Body of pancreas (tissue), 4 donors: ENCODE measurements around the gene RABL3. TPM values are rescaled to one million over a fixed set of nuclear protein-coding genes. Genes with fewer than 3 reads are reported as not detected.
"Not testable (repeated sequence)": the region's sequence is repeated elsewhere in the genome, so short reads cannot be mapped to it uniquely, and the experiment has no call there.

Experiments
- ATAC-seq: fragments of 150-250 bp; one replicate; pipeline ENCODE4 v1.9.1; 2016
- DNase-seq, 4 donors: peaks; one replicate each; pipeline ENCODE4 v3.0.0-alpha.2; 2019
- H3K27ac ChIP-seq, 4 donors: fragments of 200-600 bp; sonication (generic); 1 replicate in 3 of 4; 2 replicates in 1 of 4; pipeline versions ENCODE4 v1.5.1 to v1.6.1; 2016 to 2019; ENCODE audit warnings: mild to moderate bottlenecking in 1 of 4, mixed read lengths in 1 of 4, moderate library complexity in 1 of 4
- H3K27me3 ChIP-seq, 2 donors: fragments of 200-600 bp; sonication (generic); one replicate each; pipeline ENCODE4 v1.6.0; 2016; ENCODE audit warnings: mild to moderate bottlenecking in 1 of 2
- H3K36me3 ChIP-seq, 2 donors: fragments of 200-600 bp; sonication (generic); replicated peaks in 1 of 2; 2 replicates each; pipeline ENCODE4 v1.5.1; 2016; ENCODE audit warnings: low read depth in 2 of 2; ENCODE audit not compliant: insufficient read depth in 1 of 2
- H3K4me1 ChIP-seq: fragments of 200-600 bp; sonication (generic); one replicate; pipeline ENCODE4 v1.6.0; 2016
- H3K4me3 ChIP-seq, 2 donors: fragments of 200-600 bp; sonication (generic); 1 replicate in 1 of 2; 2 replicates in 1 of 2; pipeline ENCODE4 v1.5.1; 2016 to 2019
- H3K9me3 ChIP-seq, 3 donors: fragments of 200-600 bp; sonication (generic); 1 replicate in 2 of 3; 2 replicates in 1 of 3; pipeline ENCODE4 v1.5.1; 2016
- CTCF ChIP-seq, 7 experiments: fragments of 450-650 bp in 4 of 7; fragments of 200-600 bp in 3 of 7; sonication (generic) in 3 of 7; IDR thresholded peaks; one replicate each; pipeline ENCODE4 v1.5.1; 2016 to 2019; ENCODE audit warnings: antibody characterized with exemption in 7 of 7
- POLR2A ChIP-seq, 3 donors: fragments of 450-650 bp; IDR thresholded peaks; one replicate each; pipeline ENCODE4 v1.6.1; 2016; ENCODE audit warnings: antibody characterized with exemption in 3 of 3, mild to moderate bottlenecking in 2 of 3
- WGBS, 2 donors: methylation state at CpG; one replicate each; pipeline ENCODE4 v1.1.5; 2017; 5-methylcytosine and 5-hydroxymethylcytosine counted together
- intact Hi-C: fragments of 100-400 bp; cut with DNase I; formaldehyde crosslinking; loops from one replicate; pipeline ENCODE4 v1.15.1; 2023
- total RNA-seq, 2 donors: library from RNA; depleted of rRNA; stranded (reverse); fragments of >200 nt; gene quantifications; one replicate each; pipeline ENCODE4 v1.1.0, GENCODE V29; 2016

RABL3 gene
- total RNA-seq, 2 donors from 2014 or later: 7.3 to 9.9 TPM

- no peak overlapping the region for H3K27ac ChIP-seq
- ATAC-seq (no peak), DNase-seq (no peak)
- WGBS, 2 donors: 83 to 94% methylated on average over 1 of the region's 1 CpG
- H3K36me3 ChIP-seq: no peaks in the 10 kb centered on the region
- no peak for TF ChIP-seq POLR2A (IDR thresholded peaks at IDR 0.05)
- TF ChIP-seq CTCF (IDR thresholded peaks at IDR 0.05): no peak
- no peaks in the 10 kb centered on the region for H3K27me3 ChIP-seq
- intact Hi-C loops: no loop called here
- no peaks in the 10 kb centered on the region for H3K9me3 ChIP-seq
- no peak overlapping the region for H3K4me3 ChIP-seq
- no peaks in the 10 kb centered on the region for H3K4me1 ChIP-seq
These were observed 15.5 kb downstream of the RABL3 start for GRCh38 chr3:120726791-120727190.

GRCh38 chr3:120719167-120719834 lies 23.0 kb downstream of the RABL3 start:
- H3K36me3 ChIP-seq, intact Hi-C loops, H3K4me1 ChIP-seq, ATAC-seq, H3K9me3 ChIP-seq, H3K27me3 ChIP-seq: not testable (repeated sequence)
- 55% methylated on average over 19 to 20 of the region's 20 CpGs for WGBS, 2 donors
- H3K4me3 ChIP-seq: peak overlapping the region in 1 of 2 donors; percentile 51
- peak in 2 of 7 experiments; percentile 23 to 29 for TF ChIP-seq CTCF (IDR thresholded peaks at IDR 0.05)
- peak in 2 of 3 donors; percentile 14 to 24 for TF ChIP-seq POLR2A (IDR thresholded peaks at IDR 0.05)
- peak; percentile 73 to 90 (median 80) for DNase-seq
- peak overlapping the region; percentile 41 to 67 (median 50) for H3K27ac ChIP-seq

- Histone ChIP-seq H3K4me3 (no peak overlapping the region), H3K9me3 (no peaks in the 10 kb centered on the region), H3K36me3 (no peaks in the 10 kb centered on the region), H3K27ac (no peak overlapping the region), H3K4me1 (no peaks in the 10 kb centered on the region), H3K27me3 (no peaks in the 10 kb centered on the region)
- no peak for DNase-seq
- ATAC-seq: no peak
- intact Hi-C loops: no loop called here
- TF ChIP-seq POLR2A (IDR thresholded peaks at IDR 0.05) (no peak), CTCF (IDR thresholded peaks at IDR 0.05) (no peak)
These were observed 29.1 kb downstream of the RABL3 start for GRCh38 chr3:120713262-120713661.

- H3K4me1 ChIP-seq: no peaks in the 10 kb centered on the region
- no peaks in the 10 kb centered on the region for H3K27me3 ChIP-seq
- no peak for ATAC-seq
- 95 to 100% methylated on average over 1 of the region's 1 CpG for WGBS, 2 donors
- H3K27ac ChIP-seq: no peak overlapping the region
- H3K9me3 ChIP-seq: no peaks in the 10 kb centered on the region
- no peak overlapping the region for H3K4me3 ChIP-seq
- no peak for TF ChIP-seq CTCF (IDR thresholded peaks at IDR 0.05)
- no peak for TF ChIP-seq POLR2A (IDR thresholded peaks at IDR 0.05)
- intact Hi-C loops: no loop called here
- H3K36me3 ChIP-seq: no peaks in the 10 kb centered on the region
- DNase-seq: no peak
These were observed 31.9 kb downstream of the RABL3 start for GRCh38 chr3:120710369-120710768.

GRCh38 chr3:120708408-120708807 lies 33.9 kb downstream of the RABL3 start:
- Histone ChIP-seq H3K27me3 (no peaks in the 10 kb centered on the region), H3K4me3 (no peak overlapping the region), H3K27ac (no peak overlapping the region), H3K36me3 (no peaks in the 10 kb centered on the region), H3K9me3 (no peaks in the 10 kb centered on the region), H3K4me1 (no peaks in the 10 kb centered on the region)
- TF ChIP-seq CTCF (IDR thresholded peaks at IDR 0.05) (no peak), POLR2A (IDR thresholded peaks at IDR 0.05) (no peak)
- DNase-seq (no peak), ATAC-seq (no peak)
- intact Hi-C loops: no loop called here
